GM12878 (cell line): ENCODE results near the gene CALY.

Experiments
- CTCF ChIP-seq, 3 experiments: IDR thresholded peaks in 2 of 3; conservative IDR thresholded peaks in 1 of 3; 2 replicates each; pipeline ENCODE4 v1.5.1; 2011; ENCODE audit warnings: low read depth in 3 of 3, low read length in 3 of 3, mild to moderate bottlenecking in 3 of 3, control low read depth in 2 of 3, moderate library complexity in 2 of 3, inconsistent platforms in 1 of 3, mixed read lengths in 1 of 3; ENCODE audit not compliant: control insufficient read depth in 2 of 3, insufficient read depth in 1 of 3; ENCODE audit errors: extremely low read depth in 1 of 3
- E2F4 ChIP-seq: IDR thresholded peaks from 2 replicates; pipeline ENCODE4 v1.6.1; 2012; ENCODE audit warnings: low read depth, low read length, improper control_type of control experiment
- HDGF ChIP-seq: fragments of 450-650 bp; IDR thresholded peaks from 2 replicates; pipeline ENCODE4 v1.6.1; 2016; ENCODE audit warnings: antibody characterized with exemption

- TF ChIP-seq E2F4 (no peak), HDGF (no peak), CTCF (IDR thresholded peaks at IDR 0.05 in 2 of 3, conservative IDR thresholded peaks at IDR 0.05 in 1 of 3; ENCODE audit: control insufficient read depth in 2 of 3, extremely low read depth in 1 of 3, insufficient read depth in 1 of 3, low read depth in 3 of 3, low read length in 3 of 3) (no peak)
These were observed 21.8 kb downstream of the CALY start for GRCh38 chr10:133314911-133315310.
